ENCODE measurements around the gene KLK14.

Gene KLK14

GRCh38 chr19:51096473-51097165 is 13.9 kb upstream of the KLK14 start:
- in situ Hi-C loops (cut with HindIII; ENCODE audit: low pct_ligation_motif_present, low sequenced_read_pairs), result no loop called here
- no peak overlapping the region for H3K27ac ChIP-seq
- H3K27me3 ChIP-seq (replicated peaks), result no peaks in the 10 kb centered on the region
- TF ChIP-seq CTCF (IDR thresholded peaks at IDR 0.05; ENCODE audit: low read depth, low read length, missing control alignments), result peak; percentile 40
- no peak for DNase-seq
- H3K36me3 ChIP-seq (replicated peaks), result peaks cover 7% of the 10 kb centered on the region
- no peak overlapping the region for H3K4me3 ChIP-seq (ENCODE audit: low read depth, low read length)

- no peak overlapping the region for H3K4me3 ChIP-seq (ENCODE audit: low read depth, low read length)
- DNase-seq, result no peak
- in situ Hi-C loops (cut with HindIII; ENCODE audit: low pct_ligation_motif_present, low sequenced_read_pairs), result no loop called here
- no peaks in the 10 kb centered on the region for H3K27me3 ChIP-seq (replicated peaks)
- TF ChIP-seq CTCF (IDR thresholded peaks at IDR 0.05; ENCODE audit: low read depth, low read length, missing control alignments), result peak; percentile 77
- H3K27ac ChIP-seq, result no peak overlapping the region
- peaks cover 5% of the 10 kb centered on the region for H3K36me3 ChIP-seq (replicated peaks)
Measured at GRCh38 chr19:51094696-51095279, 12.1 kb upstream of the KLK14 start.

- Histone ChIP-seq H3K27ac (no peak overlapping the region), H3K4me3 (ENCODE audit: low read depth, low read length) (no peak overlapping the region), H3K36me3 (replicated peaks) (peaks cover 5% of the 10 kb centered on the region), H3K27me3 (replicated peaks) (no peaks in the 10 kb centered on the region)
- no peak for DNase-seq
- in situ Hi-C loops (cut with HindIII; ENCODE audit: low pct_ligation_motif_present, low sequenced_read_pairs), result no loop called here
- no peak for TF ChIP-seq CTCF (IDR thresholded peaks at IDR 0.05; ENCODE audit: low read depth, low read length, missing control alignments)
Measured at GRCh38 chr19:51093510-51094345, 11.0 kb upstream of the KLK14 start.

- in situ Hi-C loops (cut with HindIII; ENCODE audit: low pct_ligation_motif_present, low sequenced_read_pairs), result no loop called here
- DNase-seq, result no peak
- no peak for TF ChIP-seq CTCF (IDR thresholded peaks at IDR 0.05; ENCODE audit: low read depth, low read length, missing control alignments)
Measured at GRCh38 chr19:51093101-51093500, 10.4 kb upstream of the KLK14 start.

GRCh38 chr19:51091895-51092873 is 9.5 kb upstream of the KLK14 start:
- in situ Hi-C loops (cut with HindIII; ENCODE audit: low pct_ligation_motif_present, low sequenced_read_pairs), result no loop called here
- no peak for DNase-seq
- H3K27me3 ChIP-seq (replicated peaks), result no peaks in the 10 kb centered on the region
- no peak overlapping the region for H3K4me3 ChIP-seq (ENCODE audit: low read depth, low read length)
- no peaks in the 10 kb centered on the region for H3K36me3 ChIP-seq (replicated peaks)
- H3K27ac ChIP-seq, result no peak overlapping the region
- no peak for TF ChIP-seq CTCF (IDR thresholded peaks at IDR 0.05; ENCODE audit: low read depth, low read length, missing control alignments)

More at GRCh38 chr19:51093101-51093500, 10.4 kb upstream of the KLK14 start:
- Histone ChIP-seq H3K27me3 (replicated peaks) (no peaks in the 10 kb centered on the region), H3K36me3 (replicated peaks) (peaks cover 2% of the 10 kb centered on the region), H3K4me3 (ENCODE audit: low read depth, low read length) (no peak overlapping the region), H3K27ac (no peak overlapping the region)
